PFSK-1 (cell line): ENCODE data around the gene RNF39.

Source experiments
- FOXP2 ChIP-seq: optimal IDR thresholded peaks from 2 replicates; pipeline ENCODE3; 2011; ENCODE audit warnings: borderline replicate concordance, control low read depth, inconsistent platforms; ENCODE audit not compliant: insufficient read depth; ENCODE audit errors: extremely low read length, extremely low read depth
- POLR2AphosphoS5 ChIP-seq: IDR thresholded peaks from 2 replicates; pipeline ENCODE4 v1.6.1; 2012; ENCODE audit warnings: low read depth, mild to moderate bottlenecking, control low read depth, low read length, moderate library complexity
- REST ChIP-seq, 2 experiments: IDR thresholded peaks; 2 replicates each; pipeline versions ENCODE4 v1.6.1 to v1.8.0; 2011 to 2012; ENCODE audit warnings: low read depth in 2 of 2, low read length in 2 of 2, control low read depth in 1 of 2, inconsistent platforms in 1 of 2, mild to moderate bottlenecking in 1 of 2, moderate library complexity in 1 of 2; ENCODE audit not compliant: insufficient read depth in 1 of 2
- SIN3A ChIP-seq: IDR thresholded peaks from 2 replicates; pipeline ENCODE4 v1.6.1; 2012; ENCODE audit warnings: mild to moderate bottlenecking, low read length, moderate library complexity, borderline replicate concordance; ENCODE audit not compliant: insufficient read depth
- TAF1 ChIP-seq: IDR thresholded peaks from 2 replicates; pipeline ENCODE4 v1.6.1; 2012; ENCODE audit warnings: low read length, control low read depth, borderline replicate concordance; ENCODE audit not compliant: insufficient read depth

RNF39 gene

GRCh38 chr6:30100154-30100553 is 24.6 kb upstream of the RNF39 start:
- TF ChIP-seq FOXP2 (no peak), SIN3A (no peak), TAF1 (no peak), REST (IDR thresholded peaks at IDR 0.05; ENCODE audit: insufficient read depth in 1 of 2, low read depth in 2 of 2, low read length in 2 of 2) (no peak), POLR2AphosphoS5 (no peak)

GRCh38 chr6:30097902-30098768 is 22.6 kb upstream of the RNF39 start:
- TF ChIP-seq SIN3A: no peak
- TF ChIP-seq FOXP2: no peak
- TF ChIP-seq TAF1: no peak
- no peak for TF ChIP-seq REST (IDR thresholded peaks at IDR 0.05; ENCODE audit: insufficient read depth in 1 of 2, low read depth in 2 of 2, low read length in 2 of 2)
- no peak for TF ChIP-seq POLR2AphosphoS5

- TF ChIP-seq TAF1 (no peak), FOXP2 (no peak), SIN3A (no peak), REST (IDR thresholded peaks at IDR 0.05; ENCODE audit: insufficient read depth in 1 of 2, low read depth in 2 of 2, low read length in 2 of 2) (no peak), POLR2AphosphoS5 (no peak)
These were observed 21.3 kb upstream of the RNF39 start for GRCh38 chr6:30096829-30097228.

GRCh38 chr6:30093951-30094661 is 18.5 kb upstream of the RNF39 start:
- TF ChIP-seq POLR2AphosphoS5: no peak
- no peak for TF ChIP-seq SIN3A
- TF ChIP-seq FOXP2: no peak
- no peak for TF ChIP-seq TAF1
- TF ChIP-seq REST (IDR thresholded peaks at IDR 0.05; ENCODE audit: insufficient read depth in 1 of 2, low read depth in 2 of 2, low read length in 2 of 2): no peak
